SU-DHL-6 (cell line): ENCODE results near the gene OSBPL5.

ENCODE experiments used
- CTCF ChIP-seq: fragments of 200-600 bp; sonication (generic); IDR thresholded peaks from one replicate; pipeline ENCODE4 v1.5.1; 2017; ENCODE audit warnings: antibody characterized with exemption, mild to moderate bottlenecking, low read length, moderate library complexity; ENCODE audit not compliant: insufficient read depth, poor library complexity, severe bottlenecking
- EZH2phosphoT487 ChIP-seq: fragments of 200-600 bp; sonication (generic), shearing (Covaris generic); conservative IDR thresholded peaks from 2 replicates; pipeline ENCODE4 v1.6.1; 2018; ENCODE audit warnings: mild to moderate bottlenecking, antibody characterized with exemption, low read length, moderate library complexity, mixed read lengths

GRCh38 chr11:3069425-3069824, 95.7 kb downstream of the OSBPL5 start:
- no peak for TF ChIP-seq CTCF
- TF ChIP-seq EZH2phosphoT487: no peak
